ENCODE data around the gene SKIC8.

Gene SKIC8

GRCh38 chr15:78324144-78324543, 24.7 kb upstream of the SKIC8 start:
- H4K8ac ChIP-seq (ENCODE audit: low read depth, low read length) = no peak overlapping the region
- H3K4me1 ChIP-seq (ENCODE audit: control insufficient read depth in 2 of 2, insufficient read depth in 1 of 2, low read depth in 1 of 2, low read length in 2 of 2) = peaks cover 38 to 42% of the 10 kb centered on the region in 2 donors
- WGBS, 2 donors (ENCODE audit: extremely low coverage in 2 of 2, insufficient read length in 2 of 2, insufficient replicate concordance in 1 of 2) = no CpG with 5 or more reads among the region's 5 CpGs
- DNase-seq (ENCODE audit: low spot score) = no peak
- H3K4me3 ChIP-seq (ENCODE audit: low read length in 2 of 2) = no peak overlapping the region
- H2BK12ac ChIP-seq (ENCODE audit: low read length) = peak overlapping the region; percentile 99
- H3K27me3 ChIP-seq (ENCODE audit: control insufficient read depth in 3 of 3, insufficient read depth in 3 of 3, low read depth in 1 of 3, low read length in 3 of 3) = no peaks in the 10 kb centered on the region
- no peak overlapping the region for H3K23ac ChIP-seq (ENCODE audit: low read depth, low read length, poor library complexity)
- H3K9me3 ChIP-seq (replicated peaks in 1 of 2; ENCODE audit: control insufficient read depth in 2 of 2, insufficient read depth in 1 of 2, low read depth in 1 of 2, low read length in 2 of 2) = no peaks in the 10 kb centered on the region
- peak overlapping the region; percentile 8 for H3K27ac ChIP-seq (replicated peaks; ENCODE audit: low read length)
- H2BK120ac ChIP-seq (ENCODE audit: low read depth, low read length) = peak overlapping the region; percentile 88
- no peak overlapping the region for H3K4me2 ChIP-seq (ENCODE audit: insufficient read depth, low read length, poor library complexity, severe bottlenecking)
- peak overlapping the region; percentile 93 for H3K18ac ChIP-seq (ENCODE audit: low read length)
- no peak overlapping the region for H4K91ac ChIP-seq (ENCODE audit: low read depth, low read length, poor library complexity)
- H2BK15ac ChIP-seq (ENCODE audit: low read length) = peak overlapping the region; percentile 84
- peak overlapping the region; percentile 22 for H3K9ac ChIP-seq (ENCODE audit: low read depth, low read length, poor library complexity)
- no peaks in the 10 kb centered on the region for H3K79me1 ChIP-seq (ENCODE audit: low read depth, low read length)
- no peaks in the 10 kb centered on the region for H3K36me3 ChIP-seq (replicated peaks in 1 of 2; ENCODE audit: control insufficient read depth in 2 of 2, insufficient read depth in 2 of 2, low read length in 2 of 2)
- H3K14ac ChIP-seq (ENCODE audit: low read length) = peak overlapping the region; percentile 1
- peak overlapping the region; percentile 0 for H2BK5ac ChIP-seq (ENCODE audit: low read length)
- H2AFZ ChIP-seq (ENCODE audit: low read length) = peak overlapping the region; percentile 78
- H3K4ac ChIP-seq (ENCODE audit: low read length) = no peak overlapping the region
- H2AK5ac ChIP-seq (ENCODE audit: low read depth, low read length) = peak overlapping the region; percentile 86

GRCh38 chr15:78323693-78324092, 24.3 kb upstream of the SKIC8 start:
- no peaks in the 10 kb centered on the region for H3K9me3 ChIP-seq (replicated peaks in 1 of 2; ENCODE audit: control insufficient read depth in 2 of 2, insufficient read depth in 1 of 2, low read depth in 1 of 2, low read length in 2 of 2)
- H2AFZ ChIP-seq (ENCODE audit: low read length) = peak overlapping the region; percentile 78
- H2AK5ac ChIP-seq (ENCODE audit: low read depth, low read length) = peak overlapping the region; percentile 86
- H2BK5ac ChIP-seq (ENCODE audit: low read length) = peak overlapping the region; percentile 0
- peak overlapping the region; percentile 99 for H2BK12ac ChIP-seq (ENCODE audit: low read length)
- H3K14ac ChIP-seq (ENCODE audit: low read length) = peak overlapping the region; percentile 15
- peak overlapping the region; percentile 93 for H3K18ac ChIP-seq (ENCODE audit: low read length)
- DNase-seq (ENCODE audit: low spot score) = no peak
- H4K91ac ChIP-seq (ENCODE audit: low read depth, low read length, poor library complexity) = peak overlapping the region; percentile 68
- H3K4me3 ChIP-seq (ENCODE audit: low read length in 2 of 2) = peak overlapping the region in 1 of 2 donors; percentile 9
- H3K27me3 ChIP-seq (ENCODE audit: control insufficient read depth in 3 of 3, insufficient read depth in 3 of 3, low read depth in 1 of 3, low read length in 3 of 3) = no peaks in the 10 kb centered on the region
- H2BK120ac ChIP-seq (ENCODE audit: low read depth, low read length) = no peak overlapping the region
- H3K27ac ChIP-seq (replicated peaks; ENCODE audit: low read length) = no peak overlapping the region
- H3K9ac ChIP-seq (ENCODE audit: low read depth, low read length, poor library complexity) = no peak overlapping the region
- no peak overlapping the region for H3K4me2 ChIP-seq (ENCODE audit: insufficient read depth, low read length, poor library complexity, severe bottlenecking)
- no peak overlapping the region for H3K4ac ChIP-seq (ENCODE audit: low read length)
- H3K36me3 ChIP-seq (replicated peaks in 1 of 2; ENCODE audit: control insufficient read depth in 2 of 2, insufficient read depth in 2 of 2, low read length in 2 of 2) = no peaks in the 10 kb centered on the region
- H3K23ac ChIP-seq (ENCODE audit: low read depth, low read length, poor library complexity) = no peak overlapping the region
- H3K79me1 ChIP-seq (ENCODE audit: low read depth, low read length) = no peaks in the 10 kb centered on the region
- H2BK15ac ChIP-seq (ENCODE audit: low read length) = peak overlapping the region; percentile 28
- no peak overlapping the region for H4K8ac ChIP-seq (ENCODE audit: low read depth, low read length)
- H3K4me1 ChIP-seq (ENCODE audit: control insufficient read depth in 2 of 2, insufficient read depth in 1 of 2, low read depth in 1 of 2, low read length in 2 of 2) = peaks cover 38 to 42% of the 10 kb centered on the region in 2 donors
- no CpG with 5 or more reads among the region's 7 CpGs for WGBS, 2 donors (ENCODE audit: extremely low coverage in 2 of 2, insufficient read length in 2 of 2, insufficient replicate concordance in 1 of 2)

GRCh38 chr15:78322724-78323521, 23.5 kb upstream of the SKIC8 start:
- Histone ChIP-seq H3K4me2 (ENCODE audit: insufficient read depth, low read length, poor library complexity, severe bottlenecking) (no peak overlapping the region), H3K79me1 (ENCODE audit: low read depth, low read length) (no peaks in the 10 kb centered on the region), H3K9ac (ENCODE audit: low read depth, low read length, poor library complexity) (peak overlapping the region; percentile 1), H3K14ac (ENCODE audit: low read length) (peak overlapping the region; percentile 11), H3K4ac (ENCODE audit: low read length) (peak overlapping the region; percentile 67), H4K91ac (ENCODE audit: low read depth, low read length, poor library complexity) (peak overlapping the region; percentile 68), H3K23ac (ENCODE audit: low read depth, low read length, poor library complexity) (no peak overlapping the region), H2BK15ac (ENCODE audit: low read length) (peak overlapping the region; percentile 83), H4K8ac (ENCODE audit: low read depth, low read length) (peak overlapping the region; percentile 92), H3K27me3 (ENCODE audit: control insufficient read depth in 3 of 3, insufficient read depth in 3 of 3, low read depth in 1 of 3, low read length in 3 of 3) (no peaks in the 10 kb centered on the region), H3K4me3 (ENCODE audit: low read length in 2 of 2) (no peak overlapping the region), H3K36me3 (replicated peaks in 1 of 2; ENCODE audit: control insufficient read depth in 2 of 2, insufficient read depth in 2 of 2, low read length in 2 of 2) (no peaks in the 10 kb centered on the region), H3K18ac (ENCODE audit: low read length) (peak overlapping the region; percentile 94), H3K27ac (replicated peaks; ENCODE audit: low read length) (peak overlapping the region; percentile 19), H2AK5ac (ENCODE audit: low read depth, low read length) (peak overlapping the region; percentile 92), H3K9me3 (replicated peaks in 1 of 2; ENCODE audit: control insufficient read depth in 2 of 2, insufficient read depth in 1 of 2, low read depth in 1 of 2, low read length in 2 of 2) (no peaks in the 10 kb centered on the region), H2BK5ac (ENCODE audit: low read length) (peak overlapping the region; percentile 46), H3K4me1 (ENCODE audit: control insufficient read depth in 2 of 2, insufficient read depth in 1 of 2, low read depth in 1 of 2, low read length in 2 of 2) (peaks cover 38 to 42% of the 10 kb centered on the region in 2 donors), H2BK120ac (ENCODE audit: low read depth, low read length) (peak overlapping the region; percentile 72), H2AFZ (ENCODE audit: low read length) (peak overlapping the region; percentile 84), H2BK12ac (ENCODE audit: low read length) (peak overlapping the region; percentile 76)
- WGBS, 2 donors (ENCODE audit: extremely low coverage in 2 of 2, insufficient read length in 2 of 2, insufficient replicate concordance in 1 of 2) = no CpG with 5 or more reads among the region's 19 CpGs
- DNase-seq (ENCODE audit: low spot score) = no peak

GRCh38 chr15:78322243-78322642, 22.8 kb upstream of the SKIC8 start:
- peak overlapping the region; percentile 92 for H2AK5ac ChIP-seq (ENCODE audit: low read depth, low read length)
- H2BK120ac ChIP-seq (ENCODE audit: low read depth, low read length) = peak overlapping the region; percentile 72
- H4K91ac ChIP-seq (ENCODE audit: low read depth, low read length, poor library complexity) = peak overlapping the region; percentile 89
- H3K9me3 ChIP-seq (replicated peaks in 1 of 2; ENCODE audit: control insufficient read depth in 2 of 2, insufficient read depth in 1 of 2, low read depth in 1 of 2, low read length in 2 of 2) = no peaks in the 10 kb centered on the region
- no peak for DNase-seq (ENCODE audit: low spot score)
- H3K27me3 ChIP-seq (ENCODE audit: control insufficient read depth in 3 of 3, insufficient read depth in 3 of 3, low read depth in 1 of 3, low read length in 3 of 3) = no peaks in the 10 kb centered on the region
- no peaks in the 10 kb centered on the region for H3K36me3 ChIP-seq (replicated peaks in 1 of 2; ENCODE audit: control insufficient read depth in 2 of 2, insufficient read depth in 2 of 2, low read length in 2 of 2)
- no peak overlapping the region for H3K27ac ChIP-seq (replicated peaks; ENCODE audit: low read length)
- H3K4ac ChIP-seq (ENCODE audit: low read length) = peak overlapping the region; percentile 67
- WGBS, 2 donors (ENCODE audit: extremely low coverage in 2 of 2, insufficient read length in 2 of 2, insufficient replicate concordance in 1 of 2) = no CpG with 5 or more reads among the region's 15 CpGs
- no peak overlapping the region for H3K9ac ChIP-seq (ENCODE audit: low read depth, low read length, poor library complexity)
- H2AFZ ChIP-seq (ENCODE audit: low read length) = peak overlapping the region; percentile 84
- peak overlapping the region; percentile 95 for H2BK15ac ChIP-seq (ENCODE audit: low read length)
- no peaks in the 10 kb centered on the region for H3K79me1 ChIP-seq (ENCODE audit: low read depth, low read length)
- H2BK5ac ChIP-seq (ENCODE audit: low read length) = peak overlapping the region; percentile 46
- no peak overlapping the region for H3K23ac ChIP-seq (ENCODE audit: low read depth, low read length, poor library complexity)
- peak overlapping the region; percentile 63 for H2BK12ac ChIP-seq (ENCODE audit: low read length)
- peaks cover 38 to 43% of the 10 kb centered on the region in 2 donors for H3K4me1 ChIP-seq (ENCODE audit: control insufficient read depth in 2 of 2, insufficient read depth in 1 of 2, low read depth in 1 of 2, low read length in 2 of 2)
- peak overlapping the region; percentile 82 for H3K14ac ChIP-seq (ENCODE audit: low read length)
- H4K8ac ChIP-seq (ENCODE audit: low read depth, low read length) = peak overlapping the region; percentile 92
- H3K4me3 ChIP-seq (ENCODE audit: low read length in 2 of 2) = no peak overlapping the region
- no peak overlapping the region for H3K4me2 ChIP-seq (ENCODE audit: insufficient read depth, low read length, poor library complexity, severe bottlenecking)
- H3K18ac ChIP-seq (ENCODE audit: low read length) = peak overlapping the region; percentile 94

Data from neuronal stem cell (in vitro differentiated cells).